HepG2 (cell line): ENCODE results near the gene ALB. TPM values are rescaled to one million over a fixed set of nuclear protein-coding genes. Genes with fewer than 3 reads are reported as not detected.

Experiments used
- ATAC-seq: fragments of 200-7000 bp; cut with Tn5 transposase; 3 replicates; pipeline ENCODE4 v1.9.1; 2020; ENCODE audit warnings: mild to moderate bottlenecking, moderate library complexity
- BruUV-seq: library from RNA; stranded (reverse); fragments of 400-500 nt; replicated peaks from 2 replicates; lab custom pipeline; 2021; lab: Mats Ljungman, UMichigan
- CTCF ChIA-PET: fragments of 300-600 bp; formaldehyde crosslinking; extraction: SDS; loops from one replicate; lab custom pipeline; 2021; ENCODE audit warnings: low total read pairs, inconsistent platforms, low intra/inter-chr PET ratio; lab: Yijun Ruan, JAX
- POLR2A ChIA-PET: fragments of 350-600 bp; sonication (Branson Sonifier 250); formaldehyde crosslinking; loops from one replicate; lab custom pipeline; 2020; ENCODE audit warnings: antibody characterized with exemption, inconsistent platforms; lab: Yijun Ruan, JAX
- DNase-seq: peaks from one replicate; pipeline ENCODE4 v3.0.0-alpha.2; 2015; ENCODE audit warnings: low spot score
- FAIRE-seq: peaks from 3 replicates; lab custom pipeline; 2011; peaks lifted over from hg19 to GRCh38; lab: Jason Lieb, UNC
- H2AFZ ChIP-seq: one replicate; pipeline ENCODE4 v1.6.1; 2011; ENCODE audit warnings: low read length, inconsistent platforms
- H3K27ac ChIP-seq: fragments of 300-600 bp; 3 replicates; pipeline ENCODE4 v1.8.0; 2011; ENCODE audit warnings: mixed run types, mild to moderate bottlenecking, mixed read lengths, low read length, inconsistent platforms; ENCODE audit not compliant: insufficient read depth; ENCODE audit errors: extremely low read length
- H3K27me3 ChIP-seq, 2 experiments: fragments of 200-600 bp in 1 of 2; 2 replicates in 1 of 2; 3 replicates in 1 of 2; pipeline versions ENCODE4 v1.6.0 to v1.8.0; 2011; ENCODE audit warnings: low read length in 2 of 2, mild to moderate bottlenecking in 2 of 2, moderate library complexity in 2 of 2, inconsistent platforms in 1 of 2; ENCODE audit not compliant: insufficient read depth in 2 of 2, control insufficient read depth in 1 of 2
- H3K36me3 ChIP-seq, 2 experiments: fragments of 200-600 bp in 1 of 2; replicated peaks in 1 of 2; 2 replicates in 1 of 2; 3 replicates in 1 of 2; pipeline versions ENCODE4 v1.5.1 to v1.8.0; 2011; ENCODE audit warnings: low read length in 2 of 2, inconsistent platforms in 1 of 2; ENCODE audit not compliant: insufficient read depth in 2 of 2, control insufficient read depth in 1 of 2
- H3K4me1 ChIP-seq: 2 replicates; pipeline ENCODE4 v1.5.1; 2012; ENCODE audit warnings: low read length, inconsistent platforms; ENCODE audit not compliant: insufficient read depth
- H3K4me2 ChIP-seq: 2 replicates; pipeline ENCODE4 v1.6.0; 2011; ENCODE audit warnings: low read depth, low read length, inconsistent platforms
- H3K4me3 ChIP-seq, 3 experiments: fragments of 200-600 bp in 1 of 3; sonication (generic), shearing (Covaris generic) in 1 of 3; replicated peaks in 1 of 3; 2 replicates each; pipeline ENCODE4 v1.5.1; 2011 to 2016; ENCODE audit warnings: low read length in 3 of 3, inconsistent platforms in 2 of 3, low read depth in 2 of 3, mild to moderate bottlenecking in 2 of 3, control low read depth in 1 of 3, mixed read lengths in 1 of 3; ENCODE audit not compliant: insufficient read depth in 1 of 3
- H3K79me2 ChIP-seq: one replicate; pipeline ENCODE4 v1.6.1; 2011; ENCODE audit warnings: low read length, inconsistent platforms; ENCODE audit not compliant: insufficient read depth
- H3K9ac ChIP-seq: 2 replicates; pipeline ENCODE4 v1.6.0; 2011; ENCODE audit warnings: mild to moderate bottlenecking, low read depth, low read length, inconsistent platforms; ENCODE audit not compliant: insufficient read depth
- H3K9me3 ChIP-seq: 2 replicates; pipeline ENCODE4 v1.5.1; 2012; ENCODE audit warnings: mild to moderate bottlenecking, low read length
- H4K20me1 ChIP-seq: 2 replicates; pipeline ENCODE4 v1.6.0; 2011; ENCODE audit warnings: inconsistent platforms, mild to moderate bottlenecking, low read length, moderate library complexity; ENCODE audit not compliant: insufficient read depth
- AGO2 ChIP-seq: fragments of 200-400 bp; formaldehyde crosslinking; optimal IDR thresholded peaks from 2 replicates; pipeline ENCODE3; 2017; ENCODE audit warnings: mild to moderate bottlenecking, low read depth, low read length, moderate library complexity
- ATF1 ChIP-seq: IDR thresholded peaks from 2 replicates; pipeline ENCODE4 v1.6.1; 2016; ENCODE audit warnings: mild to moderate bottlenecking, control low read depth
- BRCA1 ChIP-seq: sonication (generic); formaldehyde crosslinking; IDR thresholded peaks from 2 replicates; pipeline ENCODE4 v1.4.0; 2020; ENCODE audit warnings: missing genetic modification reagents
- FOXA3 ChIP-seq: IDR thresholded peaks from 2 replicates; pipeline ENCODE4 v1.6.1; 2016; ENCODE audit warnings: missing genetic modification reagents, missing compliant biosample characterization
- KDM3A ChIP-seq: IDR thresholded peaks from 2 replicates; pipeline ENCODE4 v1.6.1; 2018; ENCODE audit warnings: low read depth, missing compliant biosample characterization
- MNT ChIP-seq: fragments of 450-650 bp; IDR thresholded peaks from 2 replicates; pipeline ENCODE4 v1.6.1; 2016
- NFE2L1 ChIP-seq: sonication (generic); formaldehyde crosslinking; IDR thresholded peaks from 2 replicates; pipeline ENCODE4 v1.4.0; 2020; ENCODE audit warnings: missing genetic modification reagents, mild to moderate bottlenecking, borderline replicate concordance
- PATZ1 ChIP-seq: sonication (generic); formaldehyde crosslinking; IDR thresholded peaks from 2 replicates; pipeline ENCODE4 v1.4.0; 2020; ENCODE audit warnings: missing genetic modification reagents
- POLR2A ChIP-seq, 2 experiments: IDR thresholded peaks; 2 replicates each; pipeline ENCODE4 v1.6.1; 2011; ENCODE audit warnings: low read depth in 2 of 2, low read length in 2 of 2, mild to moderate bottlenecking in 1 of 2, moderate library complexity in 1 of 2; ENCODE audit not compliant: insufficient read depth in 1 of 2
- RBFOX2 ChIP-seq: fragments of 200-400 bp; formaldehyde crosslinking; IDR thresholded peaks from 2 replicates; pipeline ENCODE4 v1.6.1; 2017; ENCODE audit warnings: low read depth, mild to moderate bottlenecking, low read length
- RBM22 ChIP-seq: fragments of 200-400 bp; formaldehyde crosslinking; optimal IDR thresholded peaks from 2 replicates; pipeline ENCODE3; 2017; ENCODE audit warnings: mild to moderate bottlenecking, low read length, moderate library complexity
- TCF7 ChIP-seq: sonication (generic); IDR thresholded peaks from 2 replicates; pipeline ENCODE4 v1.6.1; 2016; ENCODE audit warnings: antibody characterized with exemption, low read depth
- THAP11 ChIP-seq: IDR thresholded peaks from 2 replicates; pipeline ENCODE4 v1.6.1; 2016; ENCODE audit warnings: missing biosample characterization, missing genetic modification reagents
- THRA ChIP-seq: sonication (generic); formaldehyde crosslinking; IDR thresholded peaks from 2 replicates; pipeline ENCODE4 v1.4.0; 2020; ENCODE audit warnings: missing genetic modification reagents, borderline replicate concordance
- ZNF280D ChIP-seq: sonication (generic); formaldehyde crosslinking; IDR thresholded peaks from 2 replicates; pipeline ENCODE4 v1.5.1; 2020; ENCODE audit warnings: mild to moderate bottlenecking, missing genetic modification reagents
- ZNF766 ChIP-seq: sonication (generic); formaldehyde crosslinking; IDR thresholded peaks from 2 replicates; pipeline ENCODE4 v1.5.0; 2020; ENCODE audit warnings: missing genetic modification reagents, borderline replicate concordance
- WGBS: methylation state at CpG from one replicate; pipeline ENCODE4 v1.1.6; 2017; ENCODE audit warnings: low lambda C conversion rate; 5-methylcytosine and 5-hydroxymethylcytosine counted together
- in situ Hi-C: cut with HindIII; loops from 2 replicates; pipeline ENCODE4 v1.10.0; 2017; ENCODE audit warnings: low pct_unique_long_range_greater_than_20kb; ENCODE audit not compliant: extremely low pct_ligation_motif_present
- intact Hi-C: fragments of 100-400 bp; cut with micrococcal nuclease; formaldehyde crosslinking; loops from one replicate; pipeline ENCODE4 v1.10.0; 2022; ENCODE audit not compliant: unreplicated experiment
- polyA plus RNA-seq, 8 experiments: library from polyadenylated mRNA; depleted of rRNA in 3 of 8; stranded (reverse) in 7 of 8; unstranded in 1 of 8; fragments of >200 nt; fragmentation: Illumina TruSeq in 4 of 8; extraction: Trizol in 4 of 8; gene quantifications; 2 replicates each; pipeline versions ENCODE4 v1.2.1 to v1.2.3, GENCODE V29; 2011 to 2016; ENCODE audit warnings: low read depth in 4 of 8, missing spikeins in 1 of 8, mixed read lengths in 1 of 8; ENCODE audit not compliant: insufficient read depth in 1 of 8
- total RNA-seq, 5 experiments: library from RNA; depleted of rRNA; stranded (reverse); fragments of >200 nt; fragmentation: Illumina TruSeq; extraction: Trizol; gene quantifications; 2 replicates each; pipeline ENCODE4 v1.2.3, GENCODE V29; 2016; ENCODE audit warnings: low read depth in 1 of 5

Gene ALB
- total and polyA plus RNA-seq, 2 of the 13 experiments (the other 11 are each of a cell fraction or from before 2014, with no cell fraction given), result 22,259 to 22,625 TPM

- intact Hi-C loops (loop anchor here (2.0 kb wide), 1 partner anchor 72 kb away; no protein-coding TSS in a partner anchor), in situ Hi-C loops (no loop called here)
- 45% methylated on average over 2 of the region's 2 CpGs for WGBS
- H3K4me2 ChIP-seq, result peak overlapping the region; percentile 77
- peaks cover 11 to 54% of the 10 kb centered on the region in 2 experiments; a peak in 4 of 5 replicates for H3K36me3 ChIP-seq
- peak overlapping the region; percentile 89 for H3K27ac ChIP-seq
- H3K27me3 ChIP-seq, result no peaks in the 10 kb centered on the region
- FAIRE-seq, result no peak
- POLR2A ChIA-PET, result interaction anchor here (1.1 to 2.4 kb wide), 6 partner anchors 8 to 72 kb away, joined by 3 to 18 read pairs (median 6); partner anchors contain the start of gene ALB
- peaks cover 3% of the 10 kb centered on the region for H4K20me1 ChIP-seq
- H3K4me3 ChIP-seq, result peak overlapping the region; percentile 26 to 38 (median 31); a peak in 5 of 6 replicates
- H3K9ac ChIP-seq, result peak overlapping the region; percentile 49
- TSS peak; percentile 7 for BruUV-seq
- CTCF ChIA-PET, result no interaction called here
- H3K9me3 ChIP-seq, result no peaks in the 10 kb centered on the region
- peaks cover 59% of the 10 kb centered on the region for H3K4me1 ChIP-seq
- no peak overlapping the region for H2AFZ ChIP-seq
- no peak for ATAC-seq
- no peak for DNase-seq
- peaks cover 40% of the 10 kb centered on the region for H3K79me2 ChIP-seq
- no peak for TF ChIP-seq MNT
- 0 out of 2 replicates have a peak, but pooled peaks have one; percentile 39 for TF ChIP-seq BRCA1
- 0 out of 2 replicates have a peak, but pooled peaks have one; percentile 37 for TF ChIP-seq ATF1
- peak; percentile 85; the same call in 1 of the 2 replicates for TF ChIP-seq RBFOX2
- TF ChIP-seq POLR2A (IDR thresholded peaks at IDR 0.05; ENCODE audit: insufficient read depth in 1 of 2, low read depth in 2 of 2, low read length in 2 of 2), result peak in 1 of 2 experiments; percentile 52; a peak in 1 of 4 replicates
- TF ChIP-seq ZNF766 (CRISPR knock-in tag), result no peak
- TF ChIP-seq NFE2L1, result no peak
- TF ChIP-seq THAP11, result 0 out of 2 replicates have a peak, but pooled peaks have one; percentile 5
- peak; percentile 80 for TF ChIP-seq AGO2
- 0 out of 2 replicates have a peak, but pooled peaks have one; percentile 30 for TF ChIP-seq ZNF280D (CRISPR knock-in tag)
- peak; percentile 34 for TF ChIP-seq RBM22
- no peak for TF ChIP-seq PATZ1 (CRISPR knock-in tag)
- no peak for TF ChIP-seq FOXA3 (CRISPR knock-in tag)
- no peak for TF ChIP-seq THRA (CRISPR knock-in tag)
- no peak for TF ChIP-seq KDM3A
- TF ChIP-seq TCF7, result no peak
Measured at GRCh38 chr4:73416423-73417087, 12.5 kb downstream of the ALB start.
